IPS-18a (cell line): ENCODE results near the gene UTF1.
"Not testable (repeated sequence)": the region's sequence is repeated elsewhere in the genome, so short reads cannot be mapped to it uniquely, and the experiment has no call there.

Experiments used
- H3K27ac ChIP-seq: one replicate; pipeline ENCODE4 v1.5.1; 2013; ENCODE audit warnings: low read length
- H3K27me3 ChIP-seq: one replicate; pipeline ENCODE4 v1.6.1; 2013; ENCODE audit warnings: mild to moderate bottlenecking, low read length; ENCODE audit not compliant: control insufficient read depth, insufficient read depth
- H3K36me3 ChIP-seq: one replicate; pipeline ENCODE4 v1.6.1; 2013; ENCODE audit warnings: low read depth, low read length; ENCODE audit not compliant: control insufficient read depth
- H3K4me1 ChIP-seq: one replicate; pipeline ENCODE4 v1.6.1; 2013; ENCODE audit warnings: low read depth, low read length; ENCODE audit not compliant: control insufficient read depth
- H3K4me3 ChIP-seq: one replicate; pipeline ENCODE4 v1.5.1; 2013; ENCODE audit warnings: low read length
- H3K9ac ChIP-seq: one replicate; pipeline ENCODE4 v1.6.1; 2013; ENCODE audit warnings: mild to moderate bottlenecking, low read length, moderate library complexity
- H3K9me3 ChIP-seq: one replicate; pipeline ENCODE4 v1.6.1; 2013; ENCODE audit warnings: low read depth, low read length; ENCODE audit not compliant: control insufficient read depth

Gene UTF1

DNA sequence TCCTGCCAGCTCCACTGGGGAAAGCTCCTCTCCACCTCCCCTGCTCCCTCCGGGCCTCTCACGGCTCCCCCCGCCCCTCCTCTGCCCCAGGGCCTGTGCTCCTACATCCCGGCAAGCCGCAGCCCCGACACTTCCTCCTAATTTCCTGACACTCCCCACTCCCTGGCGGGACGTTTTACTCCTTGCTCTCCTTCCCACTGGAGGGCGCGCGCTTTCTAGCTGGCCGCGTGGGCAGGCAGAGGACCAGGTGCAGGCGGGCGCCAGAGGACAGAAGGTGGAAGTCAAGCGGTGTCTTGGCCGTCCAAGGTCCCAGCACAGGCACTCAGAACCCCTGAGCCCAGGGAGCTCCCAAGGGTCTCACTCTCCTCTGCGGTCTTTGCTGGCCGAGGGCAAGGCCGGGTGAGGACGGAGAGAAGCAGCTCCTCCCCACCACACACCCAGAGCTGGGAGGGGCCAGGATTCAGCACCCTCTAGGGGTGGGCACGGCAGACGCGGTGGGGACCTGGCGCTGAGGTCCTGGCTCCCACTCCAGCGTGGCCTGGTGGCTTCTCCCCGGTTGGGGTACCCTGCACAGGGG is 27.6 kb downstream of the UTF1 start:
- H3K4me3 ChIP-seq, result peak overlapping the region; percentile 41
- H3K36me3 ChIP-seq, result no peaks in the 10 kb centered on the region
- H3K27me3 ChIP-seq, result peaks cover 5% of the 10 kb centered on the region
- H3K4me1 ChIP-seq, result peaks cover 6% of the 10 kb centered on the region
- no peaks in the 10 kb centered on the region for H3K9me3 ChIP-seq
- H3K27ac ChIP-seq, result no peak overlapping the region
- no peak overlapping the region for H3K9ac ChIP-seq

GRCh38 chr10:133258066-133258817 is 28.2 kb downstream of the UTF1 start:
- Histone ChIP-seq H3K27me3 (peaks cover 12% of the 10 kb centered on the region), H3K9me3 (no peaks in the 10 kb centered on the region), H3K4me3 (peak overlapping the region; percentile 41), H3K4me1 (peaks cover 6% of the 10 kb centered on the region), H3K9ac (no peak overlapping the region), H3K36me3 (no peaks in the 10 kb centered on the region), H3K27ac (no peak overlapping the region)

DNA sequence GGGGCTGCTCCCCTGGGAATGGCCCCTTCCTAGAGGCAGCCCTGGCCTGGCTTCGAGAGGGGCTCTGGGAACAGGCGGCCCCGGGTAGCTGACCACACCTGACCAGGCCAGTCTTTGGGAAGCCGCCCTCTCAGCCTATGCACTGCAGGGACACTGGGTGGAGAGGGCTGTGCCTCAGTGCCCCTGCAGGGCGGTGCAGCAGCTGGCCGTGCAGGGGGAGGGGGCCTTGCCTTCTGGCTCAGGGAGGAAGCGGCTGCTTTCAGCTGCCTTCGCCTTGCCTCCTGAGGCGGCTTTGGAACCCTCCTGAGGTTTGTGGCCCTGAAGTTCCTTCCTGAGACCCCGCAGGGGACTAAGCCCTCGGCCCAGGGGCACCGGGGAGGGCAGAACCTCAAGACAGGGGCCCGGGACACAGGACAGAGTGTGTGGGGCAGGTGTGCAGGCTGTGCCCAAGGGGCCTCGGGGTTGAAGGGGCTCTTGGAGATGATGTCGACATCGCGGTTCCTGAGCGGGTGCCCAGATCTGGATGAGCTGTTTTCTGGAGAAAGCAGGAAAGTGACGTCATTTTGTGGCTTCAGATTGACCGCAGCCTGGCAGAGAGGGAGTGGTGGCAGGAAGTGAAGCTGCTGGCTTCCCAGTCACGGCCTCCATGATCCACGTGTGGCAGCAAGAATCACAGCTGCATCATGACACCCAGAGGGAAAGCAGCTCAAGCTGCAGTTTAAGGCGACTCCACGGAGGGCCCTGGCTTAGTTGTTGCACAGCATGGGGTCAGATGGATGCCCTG is 29.0 kb downstream of the UTF1 start:
- H3K9ac ChIP-seq, result no peak overlapping the region
- peaks cover 6% of the 10 kb centered on the region for H3K4me1 ChIP-seq
- H3K9me3 ChIP-seq, result no peaks in the 10 kb centered on the region
- no peaks in the 10 kb centered on the region for H3K36me3 ChIP-seq
- no peak overlapping the region for H3K27ac ChIP-seq
- H3K4me3 ChIP-seq, result no peak overlapping the region
- H3K27me3 ChIP-seq, result peaks cover 14% of the 10 kb centered on the region

- H3K9ac ChIP-seq, result no peak overlapping the region
- H3K4me3 ChIP-seq, result no peak overlapping the region
- H3K36me3 ChIP-seq, result no peaks in the 10 kb centered on the region
- H3K27ac ChIP-seq, result no peak overlapping the region
- peaks cover 6% of the 10 kb centered on the region for H3K4me1 ChIP-seq
- H3K9me3 ChIP-seq, result no peaks in the 10 kb centered on the region
- H3K27me3 ChIP-seq, result peaks cover 14% of the 10 kb centered on the region
These were observed 29.6 kb downstream of the UTF1 start for GRCh38 chr10:133259602-133259989.

GRCh38 chr10:133260895-133261725 is 31.1 kb downstream of the UTF1 start:
- Histone ChIP-seq H3K9me3 (no peaks in the 10 kb centered on the region), H3K27ac (no peak overlapping the region), H3K4me1 (peaks cover 6% of the 10 kb centered on the region), H3K9ac (no peak overlapping the region), H3K4me3 (peak overlapping the region; percentile 42), H3K36me3 (no peaks in the 10 kb centered on the region), H3K27me3 (peaks cover 14% of the 10 kb centered on the region)

DNA sequence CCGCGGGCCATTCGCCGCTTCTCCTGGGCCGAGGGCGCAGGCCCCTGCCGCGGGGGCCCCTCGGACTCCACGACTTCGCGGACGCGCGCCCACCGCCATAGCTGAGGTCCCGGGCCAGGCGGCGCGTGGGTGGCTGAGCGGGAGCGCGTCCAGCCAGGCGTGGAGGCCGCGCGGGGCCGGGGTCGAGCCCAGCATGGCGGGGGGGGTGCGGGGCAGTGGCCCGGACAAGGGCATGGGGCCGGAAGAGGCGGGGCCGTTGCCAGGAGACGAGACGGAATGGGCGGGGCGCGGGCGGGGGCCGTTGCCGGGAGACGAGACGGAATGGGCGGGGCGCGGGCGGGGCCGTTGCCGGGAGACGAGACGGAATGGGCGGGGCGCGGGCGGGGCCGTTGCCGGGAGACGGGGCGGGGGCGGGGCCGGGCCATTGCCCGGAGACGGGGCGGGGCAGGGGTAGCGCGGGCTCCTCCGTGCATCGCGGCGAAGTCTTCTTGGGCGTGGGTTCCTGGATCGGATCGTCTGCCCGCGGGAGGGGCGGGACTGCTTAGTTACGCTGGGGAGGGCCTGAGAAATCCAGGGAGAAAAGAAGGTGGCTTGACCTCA is 31.8 kb downstream of the UTF1 start:
- H3K9ac ChIP-seq, result no peak overlapping the region
- H3K27me3 ChIP-seq, result peaks cover 14% of the 10 kb centered on the region
- H3K4me1 ChIP-seq, result peaks cover 6% of the 10 kb centered on the region
- H3K36me3 ChIP-seq, result no peaks in the 10 kb centered on the region
- H3K4me3 ChIP-seq, result peak overlapping the region; percentile 42
- H3K9me3 ChIP-seq, result no peaks in the 10 kb centered on the region
- no peak overlapping the region for H3K27ac ChIP-seq

- Histone ChIP-seq H3K4me1 (peaks cover 2% of the 10 kb centered on the region), H3K9ac (no peak overlapping the region), H3K27ac (no peak overlapping the region), H3K27me3 (peaks cover 14% of the 10 kb centered on the region), H3K9me3 (no peaks in the 10 kb centered on the region), H3K36me3 (no peaks in the 10 kb centered on the region), H3K4me3 (no peak overlapping the region)
These were observed 32.7 kb downstream of the UTF1 start for GRCh38 chr10:133262696-133263095.

DNA sequence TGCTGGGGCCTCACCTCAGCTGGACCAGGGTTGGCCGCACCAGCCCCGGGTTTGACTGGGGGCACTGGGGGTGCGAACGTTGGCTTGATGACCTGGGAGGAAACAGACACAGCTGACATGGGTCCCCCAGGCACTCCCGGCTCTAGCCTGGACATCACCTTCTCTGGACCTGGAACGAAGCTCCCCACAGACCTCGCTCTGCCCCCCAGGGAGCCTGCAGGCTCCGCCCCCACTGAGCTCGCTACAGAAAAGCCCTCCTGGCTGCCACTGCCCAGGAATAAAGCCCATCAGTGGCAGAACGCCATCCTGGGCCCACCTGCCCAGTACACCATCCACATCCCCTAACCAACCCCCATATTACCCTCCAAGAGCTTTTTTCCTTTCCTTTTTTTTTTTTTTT is 33.7 kb downstream of the UTF1 start:
- H3K27me3 ChIP-seq, result peaks cover 14% of the 10 kb centered on the region
- no peak overlapping the region for H3K27ac ChIP-seq

DNA sequence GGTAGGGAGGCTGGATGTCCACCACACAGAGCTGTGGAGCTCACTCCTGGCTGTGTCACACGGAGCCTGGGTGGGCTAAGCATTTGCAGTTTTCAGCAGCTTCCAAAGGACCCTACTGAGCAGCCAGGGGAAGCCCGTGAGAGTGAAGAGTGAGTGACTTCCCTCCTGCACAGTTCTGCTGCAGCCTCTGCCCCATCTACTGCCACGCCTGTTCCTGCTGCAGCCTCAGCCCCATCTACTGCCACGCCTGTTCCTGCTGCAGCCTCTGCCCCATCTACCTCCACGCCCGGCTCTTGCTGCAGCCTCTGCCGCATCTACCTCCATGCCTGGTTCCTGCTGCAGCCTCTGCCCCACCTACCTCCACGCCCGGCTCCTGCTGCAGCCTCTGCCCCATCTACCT is 34.4 kb downstream of the UTF1 start:
- no peak overlapping the region for H3K27ac ChIP-seq
- H3K4me1 ChIP-seq, result peaks cover 2% of the 10 kb centered on the region
- no peaks in the 10 kb centered on the region for H3K9me3 ChIP-seq
- no peak overlapping the region for H3K4me3 ChIP-seq
- no peaks in the 10 kb centered on the region for H3K36me3 ChIP-seq
- no peak overlapping the region for H3K9ac ChIP-seq
- peaks cover 14% of the 10 kb centered on the region for H3K27me3 ChIP-seq

More for the DNA sequence above, 33.7 kb downstream of the UTF1 start:
- H3K9me3 ChIP-seq, result no peaks in the 10 kb centered on the region
- no peak overlapping the region for H3K9ac ChIP-seq
- peaks cover 2% of the 10 kb centered on the region for H3K4me1 ChIP-seq
- H3K36me3 ChIP-seq, result no peaks in the 10 kb centered on the region
- H3K4me3 ChIP-seq, result no peak overlapping the region

GRCh38 chr10:133265052-133265451 is 35.0 kb downstream of the UTF1 start:
- not testable (repeated sequence) for H3K4me1 ChIP-seq

More at GRCh38 chr10:133265052-133265451, 35.0 kb downstream of the UTF1 start:
- H3K9ac ChIP-seq, H3K27ac ChIP-seq, H3K9me3 ChIP-seq, H3K36me3 ChIP-seq, H3K4me3 ChIP-seq: not testable (repeated sequence)
- peaks cover 14% of the 10 kb centered on the region for H3K27me3 ChIP-seq
